Trophoblast cell (in vitro differentiated cells and primary cell): ENCODE results near the gene SLC18A3.

ENCODE experiments used
- DNase-seq, 2 donors: peaks; one replicate each; pipeline ENCODE4 v3.0.0-alpha.2; 2016
- H2AFZ ChIP-seq: 2 replicates; pipeline ENCODE4 v1.6.1; 2013; ENCODE audit warnings: low read length, moderate library complexity, mild to moderate bottlenecking; ENCODE audit not compliant: insufficient read depth, poor library complexity
- H2AK5ac ChIP-seq: 2 replicates; pipeline ENCODE4 v1.6.1; 2013; ENCODE audit warnings: mild to moderate bottlenecking, low read length
- H2BK120ac ChIP-seq: 2 replicates; pipeline ENCODE4 v1.6.1; 2013; ENCODE audit warnings: low read length, mild to moderate bottlenecking, moderate library complexity; ENCODE audit not compliant: insufficient read depth, poor library complexity
- H2BK12ac ChIP-seq: 2 replicates; pipeline ENCODE4 v1.6.1; 2013; ENCODE audit warnings: mild to moderate bottlenecking, low read length, moderate library complexity
- H2BK5ac ChIP-seq: 2 replicates; pipeline ENCODE4 v1.6.1; 2013; ENCODE audit warnings: low read length, low read depth, moderate library complexity, mild to moderate bottlenecking; ENCODE audit not compliant: poor library complexity
- H3K14ac ChIP-seq: 2 replicates; pipeline ENCODE4 v1.6.1; 2013; ENCODE audit warnings: mild to moderate bottlenecking, low read length
- H3K18ac ChIP-seq: 2 replicates; pipeline ENCODE4 v1.6.1; 2013; ENCODE audit warnings: mild to moderate bottlenecking, low read length
- H3K23ac ChIP-seq: 2 replicates; pipeline ENCODE4 v1.6.1; 2013; ENCODE audit warnings: low read length
- H3K27ac ChIP-seq: 2 replicates; pipeline ENCODE4 v1.5.1; 2013; ENCODE audit warnings: low read depth, mild to moderate bottlenecking, inconsistent platforms, low read length, moderate library complexity
- H3K27me3 ChIP-seq: 2 replicates; pipeline ENCODE4 v1.6.1; 2013; ENCODE audit warnings: inconsistent platforms, mild to moderate bottlenecking, low read length, moderate library complexity; ENCODE audit not compliant: insufficient read depth
- H3K36me3 ChIP-seq, 2 experiments: 1 replicate in 1 of 2; 2 replicates in 1 of 2; pipeline ENCODE4 v1.6.1; 2013; ENCODE audit warnings: low read length in 2 of 2, mild to moderate bottlenecking in 2 of 2, moderate library complexity in 1 of 2; ENCODE audit not compliant: insufficient read depth in 2 of 2, control insufficient read depth in 1 of 2
- H3K4ac ChIP-seq: 2 replicates; pipeline ENCODE4 v1.6.1; 2013; ENCODE audit warnings: low read depth, mild to moderate bottlenecking, low read length, moderate library complexity
- H3K4me1 ChIP-seq, 2 experiments: 1 replicate in 1 of 2; 2 replicates in 1 of 2; pipeline ENCODE4 v1.6.1; 2013; ENCODE audit warnings: low read length in 2 of 2, mild to moderate bottlenecking in 2 of 2, moderate library complexity in 1 of 2; ENCODE audit not compliant: insufficient read depth in 2 of 2, control insufficient read depth in 1 of 2
- H3K4me2 ChIP-seq: 2 replicates; pipeline ENCODE4 v1.6.1; 2013; ENCODE audit warnings: inconsistent platforms, mild to moderate bottlenecking, low read length, moderate library complexity
- H3K4me3 ChIP-seq: 2 replicates; pipeline ENCODE4 v1.5.1; 2013; ENCODE audit warnings: mild to moderate bottlenecking, low read depth, low read length, inconsistent platforms
- H3K79me1 ChIP-seq: one replicate; pipeline ENCODE4 v1.6.1; 2013; ENCODE audit warnings: low read length
- H3K79me2 ChIP-seq: 2 replicates; pipeline ENCODE4 v1.6.1; 2013; ENCODE audit warnings: low read length, mild to moderate bottlenecking; ENCODE audit not compliant: control insufficient read depth, insufficient read depth, poor library complexity
- H3K9ac ChIP-seq: 2 replicates; pipeline ENCODE4 v1.6.1; 2013; ENCODE audit warnings: mild to moderate bottlenecking, low read length
- H3K9me3 ChIP-seq: 2 replicates; pipeline ENCODE4 v1.6.1; 2013; ENCODE audit warnings: low read depth, mild to moderate bottlenecking, control low read depth, inconsistent platforms, low read length; ENCODE audit not compliant: insufficient read depth
- H4K12ac ChIP-seq: 2 replicates; pipeline ENCODE4 v1.6.1; 2013; ENCODE audit warnings: low read depth, mild to moderate bottlenecking, low read length, moderate library complexity
- H4K8ac ChIP-seq: 2 replicates; pipeline ENCODE4 v1.6.1; 2013; ENCODE audit warnings: low read depth, mild to moderate bottlenecking, low read length, moderate library complexity
- H4K91ac ChIP-seq: one replicate; pipeline ENCODE4 v1.6.1; 2013; ENCODE audit warnings: low read depth, mild to moderate bottlenecking, low read length, moderate library complexity
- WGBS: extraction: QIAGEN DNeasy Blood & Tissue Kit; methylation state at CpG from one replicate; pipeline ENCODE4 v1.1.7; 2013; ENCODE audit warnings: missing lambda C conversion rate; ENCODE audit not compliant: insufficient read length, insufficient coverage; ENCODE audit errors: extremely low coverage; 5-methylcytosine and 5-hydroxymethylcytosine counted together

Gene SLC18A3

DNA sequence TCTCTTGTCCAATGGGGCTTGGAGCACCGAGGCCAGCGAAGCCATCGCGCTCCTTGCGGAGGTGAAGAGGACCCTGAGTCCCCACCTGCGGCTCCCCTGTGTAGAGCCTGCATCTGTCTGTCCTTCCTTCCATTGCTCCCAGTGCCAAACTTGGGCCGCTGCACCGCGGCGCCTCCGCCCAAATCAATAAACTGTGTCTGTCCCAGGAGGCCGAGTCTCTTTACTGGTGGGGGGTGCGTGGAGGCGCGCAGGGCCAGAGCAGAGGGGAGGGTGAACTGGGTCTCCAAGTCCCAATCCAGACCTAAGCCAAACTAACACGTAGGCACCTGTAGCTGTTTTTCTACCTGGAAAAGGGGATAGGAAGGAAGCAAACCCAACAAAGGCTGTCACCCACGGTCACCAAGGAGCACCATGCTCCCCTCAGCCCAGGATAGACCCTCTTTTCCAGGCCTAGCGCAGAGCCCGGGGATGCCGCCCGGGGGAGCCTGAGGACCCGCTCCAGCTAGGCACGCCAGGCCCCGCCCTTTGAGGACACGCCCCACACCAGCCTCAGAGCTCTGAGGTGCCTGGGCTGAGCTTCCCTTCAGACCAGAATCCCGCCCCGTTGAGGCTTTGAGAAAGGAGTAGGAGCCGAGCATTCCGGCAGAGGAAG lies 2.5 kb downstream of the SLC18A3 start:
- Histone ChIP-seq H2AFZ (no peak overlapping the region), H3K4me3 (no peak overlapping the region), H3K4ac (no peak overlapping the region), H3K4me1 (peaks cover 0 to 12% of the 10 kb centered on the region in 2 experiments), H3K27me3 (peaks cover 79% of the 10 kb centered on the region), H2BK12ac (no peak overlapping the region), H3K27ac (no peak overlapping the region), H3K36me3 (no peaks in the 10 kb centered on the region), H3K79me1 (no peaks in the 10 kb centered on the region), H3K79me2 (no peaks in the 10 kb centered on the region), H3K23ac (no peak overlapping the region), H3K18ac (no peak overlapping the region), H2BK5ac (no peak overlapping the region), H4K12ac (no peak overlapping the region), H2AK5ac (no peak overlapping the region), H3K4me2 (no peak overlapping the region), H3K9ac (no peak overlapping the region), H3K9me3 (peaks cover 28% of the 10 kb centered on the region), H4K91ac (no peak overlapping the region), H3K14ac (no peak overlapping the region), H4K8ac (no peak overlapping the region), H2BK120ac (no peak overlapping the region)
- no peak for DNase-seq
- no CpG with 5 or more reads among the region's 29 CpGs for WGBS

DNA sequence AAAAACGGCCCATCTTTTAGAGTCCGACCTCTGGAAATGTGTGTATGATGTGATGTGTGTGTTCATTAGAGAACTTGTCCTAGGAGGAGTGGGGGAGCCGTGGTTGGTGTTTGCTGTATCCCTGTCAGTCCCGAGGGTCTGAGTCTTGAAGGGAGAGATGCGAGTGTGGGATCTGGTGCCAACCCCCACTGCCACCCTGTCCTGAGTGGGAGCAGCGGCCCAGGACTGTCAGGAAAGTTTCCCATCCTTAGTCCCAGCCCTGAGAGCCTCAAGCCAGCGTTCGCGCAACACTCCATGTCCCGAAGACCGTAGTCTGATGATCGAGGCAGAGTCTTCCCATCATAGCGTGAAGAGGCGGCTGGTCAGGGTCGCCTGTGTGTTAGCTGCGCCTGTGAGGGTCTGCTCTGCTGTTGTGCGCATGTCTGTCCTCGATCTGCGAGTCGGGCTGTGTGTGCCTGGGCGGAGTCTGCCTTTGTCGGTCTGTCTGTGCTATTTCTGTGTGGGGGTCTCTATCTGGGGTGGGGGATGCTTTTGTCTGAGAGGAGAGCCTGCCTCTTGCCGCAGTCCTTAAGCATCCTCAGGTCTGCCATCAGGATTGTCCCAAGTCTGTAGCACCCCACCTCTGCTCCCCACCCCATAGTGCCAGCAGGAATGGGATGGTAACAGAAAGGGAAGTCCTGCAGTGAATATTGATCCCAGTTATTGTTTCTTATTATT lies 3.2 kb downstream of the SLC18A3 start:
- Histone ChIP-seq H2BK12ac (no peak overlapping the region), H3K9ac (no peak overlapping the region), H3K9me3 (peaks cover 28% of the 10 kb centered on the region), H3K4ac (no peak overlapping the region), H2BK120ac (no peak overlapping the region), H3K18ac (no peak overlapping the region), H3K23ac (no peak overlapping the region), H4K91ac (no peak overlapping the region), H3K14ac (no peak overlapping the region), H3K4me1 (peaks cover 0 to 12% of the 10 kb centered on the region in 2 experiments), H2BK5ac (no peak overlapping the region), H4K12ac (no peak overlapping the region), H3K79me1 (no peaks in the 10 kb centered on the region), H3K36me3 (no peaks in the 10 kb centered on the region), H4K8ac (no peak overlapping the region), H2AFZ (no peak overlapping the region), H3K79me2 (no peaks in the 10 kb centered on the region), H3K27me3 (peaks cover 74% of the 10 kb centered on the region), H2AK5ac (no peak overlapping the region), H3K4me3 (no peak overlapping the region), H3K27ac (no peak overlapping the region), H3K4me2 (no peak overlapping the region)
- no peak for DNase-seq
- WGBS, result no CpG with 5 or more reads among the region's 23 CpGs

- DNase-seq, result no peak
- Histone ChIP-seq H3K4me3 (no peak within 1 kb of the TSS), H3K9me3 (peaks cover 26% of the 10 kb centered on the region), H3K27me3 (peaks cover 69% of the 10 kb centered on the region), H3K79me1 (no peaks in the 10 kb centered on the region), H2AK5ac (no peak within 1 kb of the TSS), H2BK120ac (no peak within 1 kb of the TSS), H3K79me2 (no peaks in the 10 kb centered on the region), H3K9ac (no peak within 1 kb of the TSS), H3K36me3 (no peaks in the 10 kb centered on the region), H3K23ac (no peak within 1 kb of the TSS), H3K4me1 (peaks cover 0 to 12% of the 10 kb centered on the region in 2 experiments), H3K4ac (no peak within 1 kb of the TSS), H4K8ac (no peak within 1 kb of the TSS), H2BK12ac (no peak within 1 kb of the TSS), H3K4me2 (peak within 1 kb of the TSS; percentile 13), H3K14ac (no peak within 1 kb of the TSS), H4K12ac (no peak within 1 kb of the TSS), H4K91ac (no peak within 1 kb of the TSS), H2AFZ (no peak within 1 kb of the TSS), H2BK5ac (no peak within 1 kb of the TSS), H3K27ac (no peak within 1 kb of the TSS), H3K18ac (no peak within 1 kb of the TSS)
- WGBS, result no CpG with 5 or more reads among the region's 10 CpGs
Observed at GRCh38 chr10:49613882-49614241, 3.8 kb downstream of the SLC18A3 start, which contains the start of gene CHAT. CHAT (plus strand) TSS chr10:49614037; CDS start chr10:49614190, 153 bp downstream.

DNA sequence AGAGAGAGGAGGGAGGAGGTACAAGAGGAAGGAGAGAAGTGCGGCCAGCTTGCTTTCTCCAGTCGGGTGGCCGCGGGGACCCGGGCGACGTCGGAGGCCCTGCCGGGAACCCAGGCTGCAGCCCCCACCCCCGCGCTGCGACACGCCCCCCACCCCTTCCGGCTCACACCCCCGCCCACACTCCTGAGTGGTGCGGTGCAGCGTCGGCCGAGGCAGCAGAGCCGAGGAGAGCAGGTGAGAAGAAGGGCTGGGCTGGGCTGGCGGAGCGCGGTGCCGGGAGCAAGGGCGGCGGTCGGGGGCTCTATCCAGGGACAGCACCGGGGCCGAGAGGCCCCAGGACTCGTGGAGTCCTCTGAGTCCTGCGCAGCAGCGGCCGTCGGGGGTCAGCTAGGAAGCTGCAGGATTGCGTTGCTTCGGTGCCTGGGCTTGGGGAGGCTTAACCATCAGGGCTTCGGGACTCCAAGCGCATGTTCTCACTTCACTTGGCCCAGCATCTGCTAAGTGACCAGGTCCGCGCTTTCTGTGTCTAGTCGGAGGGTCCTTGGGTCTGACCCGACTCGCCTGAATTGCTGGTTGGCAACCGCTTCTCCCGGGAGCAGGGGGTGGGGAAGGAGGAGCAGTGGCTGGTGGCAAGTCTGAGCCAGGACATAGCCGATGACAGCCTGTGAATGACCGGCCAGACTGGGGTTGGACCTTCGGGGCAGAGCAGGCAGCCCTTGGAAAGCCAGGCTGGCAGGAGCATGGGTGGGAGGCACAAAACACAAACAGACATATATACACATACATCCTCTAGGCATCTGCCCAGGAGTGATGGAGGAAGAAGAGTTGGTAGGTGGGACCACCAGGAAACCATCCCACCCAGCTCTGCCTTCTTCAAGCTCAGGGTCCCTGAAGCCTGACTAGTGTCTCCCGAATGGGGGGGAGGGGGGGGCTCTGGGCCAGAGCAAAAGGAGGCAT lies 4.4 kb downstream of the SLC18A3 start:
- no peaks in the 10 kb centered on the region for H3K36me3 ChIP-seq
- H3K79me2 ChIP-seq, result no peaks in the 10 kb centered on the region
- no peak overlapping the region for H4K12ac ChIP-seq
- H3K4me3 ChIP-seq, result no peak overlapping the region
- H3K27ac ChIP-seq, result no peak overlapping the region
- WGBS, result no CpG with 5 or more reads among the region's 49 CpGs
- H3K4me2 ChIP-seq, result no peak overlapping the region
- H2BK120ac ChIP-seq, result no peak overlapping the region
- H2BK5ac ChIP-seq, result no peak overlapping the region
- H3K9ac ChIP-seq, result no peak overlapping the region
- no peak overlapping the region for H4K91ac ChIP-seq
- H3K4me1 ChIP-seq, result peaks cover 0 to 8% of the 10 kb centered on the region in 2 experiments
- no peak overlapping the region for H3K18ac ChIP-seq
- no peaks in the 10 kb centered on the region for H3K79me1 ChIP-seq
- no peak overlapping the region for H2BK12ac ChIP-seq
- H4K8ac ChIP-seq, result no peak overlapping the region
- peaks cover 62% of the 10 kb centered on the region for H3K27me3 ChIP-seq
- no peak overlapping the region for H2AK5ac ChIP-seq
- H3K23ac ChIP-seq, result no peak overlapping the region
- DNase-seq, result no peak
- no peak overlapping the region for H2AFZ ChIP-seq
- peaks cover 25% of the 10 kb centered on the region for H3K9me3 ChIP-seq
- no peak overlapping the region for H3K14ac ChIP-seq
- H3K4ac ChIP-seq, result no peak overlapping the region
